T-helper 1 cell treated with Interleukin-12 subunit alpha and Interleukin-12 subunit beta and Interleukin-4 antibody, amounts not matched to agents 30 μg/mL and 1 μg/mL, for 36 hours (primary cell): ENCODE results near the gene CDC6.

ENCODE experiments used
- H3K27ac Mint-ChIP-seq: one replicate; pipeline ENCODE4 v1.8.0; 2021; ENCODE audit warnings: mild to moderate bottlenecking, mixed read lengths
- H3K27me3 Mint-ChIP-seq: one replicate; pipeline ENCODE4 v1.8.0; 2021; ENCODE audit warnings: low read depth, mixed read lengths
- H3K36me3 Mint-ChIP-seq: one replicate; pipeline ENCODE4 v1.8.0; 2021; ENCODE audit warnings: low read depth, mixed read lengths
- H3K4me1 Mint-ChIP-seq: one replicate; pipeline ENCODE4 v1.8.0; 2021; ENCODE audit warnings: low read depth, mixed read lengths
- H3K4me3 Mint-ChIP-seq: one replicate; pipeline ENCODE4 v1.8.0; 2021; ENCODE audit warnings: mild to moderate bottlenecking, moderate library complexity, mixed read lengths
- H3K9me3 Mint-ChIP-seq: one replicate; pipeline ENCODE4 v1.8.0; 2021; ENCODE audit warnings: mixed read lengths

CDC6 gene

DNA sequence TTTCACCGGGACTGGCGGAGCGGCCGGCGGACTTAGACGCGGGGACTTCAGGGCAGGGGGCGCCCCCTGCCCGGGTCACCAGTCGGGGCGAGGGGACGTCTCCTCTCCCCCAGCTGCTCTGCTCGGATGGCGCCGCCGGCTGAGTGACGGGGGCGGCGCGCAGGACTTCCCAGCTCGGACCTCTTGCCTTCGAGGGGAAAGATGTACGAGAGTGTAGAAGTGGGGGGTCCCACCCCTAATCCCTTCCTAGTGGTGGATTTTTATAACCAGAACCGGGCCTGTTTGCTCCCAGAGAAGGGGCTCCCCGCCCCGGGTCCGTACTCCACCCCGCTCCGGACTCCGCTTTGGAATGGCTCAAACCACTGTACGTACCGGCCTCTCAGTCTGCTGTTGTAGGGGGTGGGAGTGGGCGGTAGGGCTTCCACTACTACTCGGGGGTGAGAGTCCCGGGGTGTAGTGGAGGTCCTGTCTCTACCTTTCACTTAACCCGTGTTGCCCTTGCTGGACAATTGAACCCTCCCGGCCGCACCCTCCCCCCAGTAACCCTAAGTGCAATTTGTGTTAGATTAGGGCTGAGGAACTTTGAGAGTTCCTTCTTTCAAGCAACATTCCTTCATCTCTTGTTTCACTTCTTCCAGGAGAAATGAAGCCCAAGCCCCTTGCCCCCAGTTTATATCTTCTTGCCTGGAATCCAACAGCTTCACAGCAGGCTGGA, 55.0 kb downstream of the CDC6 start:
- peaks cover 40% of the 10 kb centered on the region for H3K4me1 Mint-ChIP-seq
- H3K27me3 Mint-ChIP-seq = peaks cover 8% of the 10 kb centered on the region
- H3K36me3 Mint-ChIP-seq = peaks cover 16% of the 10 kb centered on the region
- H3K4me3 Mint-ChIP-seq = peak overlapping the region; percentile 51
- no peak overlapping the region for H3K27ac Mint-ChIP-seq
- no peaks in the 10 kb centered on the region for H3K9me3 Mint-ChIP-seq

DNA sequence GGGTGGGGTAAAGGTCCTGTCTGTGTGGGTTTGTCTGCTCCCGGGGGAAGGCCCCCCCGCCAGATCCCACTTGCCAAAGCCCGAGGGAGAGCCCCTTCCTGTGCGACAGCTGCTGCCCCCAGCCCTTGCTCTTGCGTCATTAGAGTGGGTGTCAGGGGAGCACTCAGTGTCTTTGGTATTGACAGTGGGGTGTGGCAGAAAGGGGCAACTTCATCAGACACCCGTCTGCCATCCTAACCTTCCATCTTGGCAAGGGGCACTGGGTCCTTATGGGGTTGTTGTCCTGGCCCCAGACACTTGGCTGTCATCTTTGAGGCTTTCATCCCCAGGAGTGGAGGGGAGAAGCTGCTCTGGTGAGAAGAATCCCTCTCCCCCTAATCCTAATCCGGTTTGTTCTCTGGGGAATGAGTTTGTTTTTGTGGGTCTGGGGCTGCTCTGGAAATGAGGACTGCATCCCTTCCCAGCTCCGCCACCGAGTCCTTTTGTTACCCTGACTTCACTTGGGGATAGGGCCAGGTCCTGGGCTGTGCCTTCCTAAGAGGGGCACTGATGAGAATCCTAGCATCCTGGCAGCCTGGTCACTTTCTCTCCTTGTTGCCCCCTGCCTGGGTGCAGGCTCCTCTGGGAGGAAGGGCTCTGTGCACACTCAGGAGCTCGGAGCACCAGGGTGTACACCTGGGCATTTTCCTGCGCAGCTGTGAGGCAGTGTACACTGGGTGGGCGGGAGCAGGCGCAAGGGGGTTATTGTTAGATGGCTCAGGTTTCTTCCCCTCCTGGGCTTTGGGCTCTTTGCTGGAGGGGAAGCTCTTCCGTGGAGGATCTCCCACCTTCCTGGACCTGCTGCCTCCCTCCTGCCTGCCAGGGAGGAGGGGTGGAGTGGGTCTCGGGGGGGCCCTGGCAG, 55.8 kb downstream of the CDC6 start:
- H3K9me3 Mint-ChIP-seq = no peaks in the 10 kb centered on the region
- no peak overlapping the region for H3K27ac Mint-ChIP-seq
- peak overlapping the region; percentile 51 for H3K4me3 Mint-ChIP-seq
- H3K4me1 Mint-ChIP-seq = peaks cover 33% of the 10 kb centered on the region
- H3K27me3 Mint-ChIP-seq = peaks cover 8% of the 10 kb centered on the region
- H3K36me3 Mint-ChIP-seq = peaks cover 14% of the 10 kb centered on the region

DNA sequence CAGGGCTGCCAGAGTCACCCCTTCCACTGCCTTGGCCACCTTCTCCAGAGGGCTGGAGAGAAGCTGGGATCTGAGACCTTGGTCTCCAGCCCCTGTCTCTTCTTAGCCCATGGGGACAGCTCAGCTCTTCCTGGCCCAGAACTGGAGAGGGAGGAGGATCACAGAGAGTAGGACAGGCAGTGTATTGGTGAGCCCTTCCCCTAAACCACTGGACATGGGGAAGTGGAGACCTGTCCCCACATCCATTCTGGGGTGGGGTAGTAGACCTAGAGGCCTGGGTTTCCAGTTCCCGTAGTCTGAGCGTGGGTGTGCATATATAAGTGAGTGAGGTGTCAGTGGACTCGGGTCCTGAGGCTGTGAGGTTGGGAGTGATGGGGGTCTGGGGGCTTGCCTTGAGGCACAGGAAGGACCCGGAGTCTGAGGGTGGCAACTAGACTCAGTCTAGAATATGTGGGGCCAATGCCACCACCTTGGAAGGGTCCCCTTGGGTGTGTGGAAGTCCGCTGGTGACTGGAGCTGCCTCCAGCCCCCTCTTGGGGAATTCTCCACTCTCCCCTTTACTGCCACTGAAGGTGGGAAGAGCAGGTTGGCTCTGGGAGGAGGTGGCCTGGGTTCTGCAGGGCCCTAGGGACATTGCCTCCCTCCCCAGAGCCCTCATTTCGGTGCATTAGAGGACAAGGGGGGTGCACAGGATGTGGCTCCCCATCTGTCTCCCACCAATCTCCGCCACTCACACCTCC, 56.9 kb downstream of the CDC6 start:
- Mint-ChIP-seq H3K4me3 (peak overlapping the region; percentile 25), H3K9me3 (no peaks in the 10 kb centered on the region), H3K27ac (no peak overlapping the region), H3K4me1 (peaks cover 28% of the 10 kb centered on the region), H3K36me3 (peaks cover 15% of the 10 kb centered on the region), H3K27me3 (peaks cover 8% of the 10 kb centered on the region)

DNA sequence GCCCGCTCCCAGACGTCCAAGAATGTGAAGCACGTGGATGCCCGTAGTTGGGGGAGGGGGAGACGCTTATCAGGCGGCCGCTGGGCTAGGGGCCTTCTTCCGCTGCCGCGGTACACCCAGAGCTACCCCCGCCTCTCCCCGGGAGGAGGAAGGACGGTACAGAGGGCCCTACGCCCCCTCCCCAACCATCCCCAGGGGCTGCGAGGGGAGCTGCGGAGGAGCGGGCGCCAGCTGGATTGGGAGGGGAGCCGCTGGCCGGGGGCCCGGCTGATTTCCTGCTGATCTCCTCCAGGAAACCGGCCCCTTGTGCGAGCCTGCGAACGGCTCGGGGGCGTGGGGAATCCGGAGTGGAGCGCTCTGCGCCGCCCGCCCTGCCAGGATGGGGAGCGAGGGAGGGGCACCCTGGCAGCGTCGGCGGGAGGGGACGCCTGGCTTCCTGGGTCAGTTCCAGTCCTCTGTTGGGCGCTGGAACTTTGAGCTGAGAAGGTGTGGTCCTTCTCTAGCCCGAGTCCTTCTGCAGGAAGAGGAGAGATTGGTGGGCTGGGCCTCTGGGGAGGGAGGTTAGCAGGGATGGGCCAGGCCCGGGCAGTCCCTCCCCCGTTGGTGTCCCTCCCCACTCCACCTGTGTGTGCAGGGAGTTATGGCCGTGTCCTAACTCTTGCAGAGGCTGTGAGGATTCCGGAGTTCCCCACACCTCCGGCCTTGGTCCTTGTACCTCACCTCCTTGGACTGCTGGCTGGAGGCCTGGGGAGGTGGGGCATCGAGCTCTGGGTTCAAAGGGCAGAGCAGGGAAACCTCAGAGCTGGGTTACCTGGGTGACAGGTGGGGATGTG, 57.7 kb downstream of the CDC6 start:
- H3K4me3 Mint-ChIP-seq = peak overlapping the region; percentile 25
- peaks cover 22% of the 10 kb centered on the region for H3K4me1 Mint-ChIP-seq
- no peaks in the 10 kb centered on the region for H3K9me3 Mint-ChIP-seq
- H3K27me3 Mint-ChIP-seq = peaks cover 8% of the 10 kb centered on the region
- H3K27ac Mint-ChIP-seq = no peak overlapping the region
- peaks cover 13% of the 10 kb centered on the region for H3K36me3 Mint-ChIP-seq

DNA sequence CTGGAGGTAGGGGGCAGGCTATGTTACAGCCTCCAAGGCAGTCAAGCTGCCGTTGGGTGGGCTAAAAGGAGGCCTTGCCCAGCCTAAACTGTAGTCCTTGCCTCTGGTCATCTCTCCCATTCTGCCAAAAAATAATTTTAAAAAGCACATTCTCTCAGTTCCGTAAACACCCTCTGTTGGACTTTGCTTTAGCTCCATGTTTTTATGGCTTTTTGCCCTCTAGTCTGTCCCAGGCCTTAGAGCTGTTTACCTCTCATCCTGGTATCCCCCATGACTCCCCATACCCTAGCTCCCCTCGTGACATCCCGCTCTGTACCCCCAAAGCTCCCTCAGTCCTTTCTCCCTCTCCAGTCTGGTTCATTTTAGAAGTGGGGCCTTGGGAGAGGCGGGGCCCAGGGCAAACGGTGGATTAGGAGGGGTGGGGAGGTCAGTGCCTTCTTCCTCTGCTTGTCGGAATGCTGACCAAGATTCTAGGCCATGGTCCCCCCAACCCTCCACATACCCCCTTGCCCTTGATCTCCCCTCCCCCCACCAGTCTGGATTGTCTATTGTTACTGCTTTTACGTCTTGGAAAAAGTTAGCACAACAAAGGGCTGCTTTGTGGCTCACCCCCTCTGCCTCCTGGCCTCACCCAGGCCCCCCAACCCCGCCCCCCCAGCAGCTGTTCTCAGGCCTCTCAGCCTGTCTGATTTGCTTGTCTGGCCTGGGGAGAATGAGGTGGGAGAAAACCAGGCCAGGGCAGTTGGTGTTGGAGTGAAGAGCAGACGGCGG, 58.5 kb downstream of the CDC6 start:
- Mint-ChIP-seq H3K9me3 (no peaks in the 10 kb centered on the region), H3K27me3 (peaks cover 8% of the 10 kb centered on the region), H3K36me3 (peaks cover 8% of the 10 kb centered on the region), H3K4me3 (peak overlapping the region; percentile 21), H3K27ac (no peak overlapping the region), H3K4me1 (peaks cover 15% of the 10 kb centered on the region)

DNA sequence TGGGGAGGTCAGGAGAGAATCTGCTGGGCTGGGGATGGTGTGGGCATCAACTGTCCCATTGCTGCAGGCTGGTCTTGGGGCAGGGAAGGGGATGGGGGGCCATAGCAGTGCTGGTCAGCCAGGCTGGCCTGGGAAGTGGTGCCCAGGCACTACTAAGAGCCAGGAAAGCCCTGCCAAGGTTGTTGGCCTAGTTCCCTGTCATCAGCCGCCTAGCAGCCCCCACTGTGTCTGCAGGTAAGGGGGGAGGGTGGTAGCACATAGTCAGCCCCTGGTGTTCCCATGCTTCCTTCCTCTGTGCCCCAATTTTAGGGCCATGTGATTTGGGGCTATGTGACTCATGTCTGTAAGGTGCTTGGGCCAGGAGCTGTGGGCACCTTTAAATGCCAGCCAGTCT, 59.1 kb downstream of the CDC6 start:
- peaks cover 15% of the 10 kb centered on the region for H3K4me1 Mint-ChIP-seq

DNA sequence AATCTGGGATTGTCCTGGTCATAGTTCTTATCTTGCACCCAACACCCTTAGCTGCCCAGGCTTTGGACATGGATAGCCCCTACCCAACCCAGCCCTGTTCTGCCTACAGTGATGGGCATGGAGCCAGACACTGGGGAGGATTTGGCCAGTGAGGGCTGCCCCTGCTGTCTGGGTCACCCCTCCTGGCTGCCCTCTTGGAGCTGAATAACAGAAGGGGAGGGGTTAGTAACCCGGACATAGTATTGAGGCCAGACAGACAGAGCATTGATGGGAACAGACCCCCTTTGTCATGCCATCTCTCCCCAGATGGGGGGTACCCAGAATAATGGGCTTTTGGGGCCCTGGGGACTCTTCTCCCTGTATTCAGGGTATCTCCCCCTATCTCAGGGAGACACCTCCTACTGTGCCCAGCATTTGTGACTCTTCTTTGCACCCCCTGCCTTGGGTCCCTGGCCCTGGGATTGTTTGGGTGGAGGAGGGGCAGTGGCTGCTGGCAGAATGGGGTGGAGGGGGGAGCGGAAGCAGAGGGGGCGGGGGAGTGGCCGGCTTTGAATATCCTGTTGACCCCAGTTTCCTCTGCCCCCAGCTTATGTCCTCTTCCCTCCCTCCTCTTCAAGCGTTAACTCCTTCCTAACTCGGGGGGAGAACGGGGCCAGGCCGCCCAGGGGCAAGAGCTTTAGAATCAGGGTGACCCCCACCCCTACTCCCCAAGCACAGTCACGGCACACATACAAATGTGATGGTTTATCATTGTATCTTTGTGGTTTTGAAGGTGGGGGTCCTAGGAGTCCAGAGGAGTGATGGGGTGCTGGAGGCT, 59.8 kb downstream of the CDC6 start:
- Mint-ChIP-seq H3K4me3 (no peak overlapping the region), H3K36me3 (peaks cover 14% of the 10 kb centered on the region), H3K27ac (no peak overlapping the region), H3K4me1 (peaks cover 18% of the 10 kb centered on the region), H3K9me3 (no peaks in the 10 kb centered on the region), H3K27me3 (peaks cover 8% of the 10 kb centered on the region)

More for the DNA sequence above, 59.1 kb downstream of the CDC6 start:
- Mint-ChIP-seq H3K4me3 (no peak overlapping the region), H3K27ac (peak overlapping the region; percentile 34), H3K9me3 (no peaks in the 10 kb centered on the region), H3K36me3 (peaks cover 8% of the 10 kb centered on the region), H3K27me3 (peaks cover 8% of the 10 kb centered on the region)

DNA sequence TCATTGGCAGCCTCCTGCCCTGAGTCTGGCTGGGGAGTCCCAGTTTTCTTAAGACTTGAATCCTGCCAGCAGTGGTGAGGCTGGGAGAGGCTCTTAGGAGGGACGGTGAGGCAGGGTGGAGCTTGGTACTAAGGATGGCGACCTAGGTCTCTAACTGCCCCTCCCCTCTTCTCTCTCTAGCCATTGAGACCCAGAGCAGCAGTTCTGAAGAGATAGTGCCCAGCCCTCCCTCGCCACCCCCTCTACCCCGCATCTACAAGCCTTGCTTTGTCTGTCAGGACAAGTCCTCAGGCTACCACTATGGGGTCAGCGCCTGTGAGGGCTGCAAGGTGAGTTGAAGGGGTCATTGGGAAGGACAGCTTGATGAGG, 60.4 kb downstream of the CDC6 start:
- H3K4me1 Mint-ChIP-seq = peaks cover 20% of the 10 kb centered on the region
- H3K27ac Mint-ChIP-seq = no peak overlapping the region
- peaks cover 3% of the 10 kb centered on the region for H3K27me3 Mint-ChIP-seq
- peaks cover 18% of the 10 kb centered on the region for H3K36me3 Mint-ChIP-seq
- no peaks in the 10 kb centered on the region for H3K9me3 Mint-ChIP-seq
- H3K4me3 Mint-ChIP-seq = no peak overlapping the region

DNA sequence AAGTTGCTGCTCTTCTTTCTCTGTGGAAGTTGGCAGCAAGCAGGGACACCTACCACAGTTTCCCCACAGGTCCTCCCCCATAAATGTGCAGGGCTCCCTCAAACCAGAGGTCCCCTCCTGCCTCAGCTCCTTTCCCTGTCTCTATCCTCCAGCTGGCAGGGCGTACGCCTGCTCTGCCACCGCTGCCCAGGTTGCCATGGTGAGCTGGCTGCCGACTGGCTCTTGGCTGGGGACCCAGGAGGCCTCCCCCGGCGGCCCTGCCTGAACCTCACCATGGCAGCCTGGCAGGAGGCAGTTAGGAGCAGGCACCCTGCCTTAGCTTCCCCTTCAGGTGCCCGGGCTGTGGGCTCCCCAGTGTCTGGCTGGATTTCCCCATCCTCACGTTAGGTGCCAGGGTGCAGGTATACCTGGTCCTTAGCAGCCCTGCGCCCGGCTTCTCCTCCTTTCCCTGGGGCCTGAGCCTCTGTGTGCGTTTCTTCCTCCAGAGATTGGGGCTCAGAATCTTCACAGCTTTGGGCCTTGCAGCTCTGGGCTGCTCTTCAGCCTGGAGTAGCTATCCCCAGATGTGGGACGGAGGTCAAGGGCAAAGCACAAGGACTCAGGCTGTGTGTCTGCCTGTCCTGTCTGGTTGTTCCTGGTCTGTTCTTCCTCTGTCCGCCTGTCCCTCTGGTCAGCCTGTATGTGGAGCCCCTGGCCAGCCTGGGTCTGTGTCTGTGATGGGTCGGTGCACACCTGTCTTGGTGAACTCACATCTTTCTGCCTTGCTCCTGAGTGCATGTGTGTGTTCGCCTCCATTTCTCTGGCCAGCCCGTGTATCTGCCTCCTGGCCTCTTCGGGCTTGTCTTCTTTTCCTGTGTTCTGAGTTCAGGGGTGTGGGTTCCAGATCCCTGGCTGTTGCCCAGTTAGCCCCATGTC, 61.1 kb downstream of the CDC6 start:
- Mint-ChIP-seq H3K4me1 (peaks cover 18% of the 10 kb centered on the region), H3K9me3 (no peaks in the 10 kb centered on the region), H3K27me3 (no peaks in the 10 kb centered on the region), H3K4me3 (no peak overlapping the region), H3K36me3 (peaks cover 18% of the 10 kb centered on the region), H3K27ac (no peak overlapping the region)

DNA sequence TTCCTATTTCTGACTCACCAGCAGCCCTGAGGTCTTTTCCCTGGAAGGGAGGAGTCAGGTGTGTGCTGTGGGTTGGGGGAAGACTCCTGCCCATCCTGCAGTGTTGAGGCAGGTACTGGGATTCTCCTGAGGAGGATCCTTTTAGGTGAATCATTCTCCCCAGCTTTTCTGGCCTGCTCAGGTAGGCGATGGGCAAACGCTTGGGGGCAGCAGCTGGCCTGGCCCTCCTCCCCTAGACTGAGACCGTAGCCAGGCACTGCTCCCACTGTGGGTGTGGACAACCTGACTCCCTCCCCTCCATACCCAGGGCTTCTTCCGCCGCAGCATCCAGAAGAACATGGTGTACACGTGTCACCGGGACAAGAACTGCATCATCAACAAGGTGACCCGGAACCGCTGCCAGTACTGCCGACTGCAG, 61.8 kb downstream of the CDC6 start:
- Mint-ChIP-seq H3K36me3 (peaks cover 20% of the 10 kb centered on the region), H3K4me3 (no peak overlapping the region), H3K27me3 (no peaks in the 10 kb centered on the region), H3K4me1 (peaks cover 14% of the 10 kb centered on the region), H3K27ac (no peak overlapping the region), H3K9me3 (no peaks in the 10 kb centered on the region)

DNA sequence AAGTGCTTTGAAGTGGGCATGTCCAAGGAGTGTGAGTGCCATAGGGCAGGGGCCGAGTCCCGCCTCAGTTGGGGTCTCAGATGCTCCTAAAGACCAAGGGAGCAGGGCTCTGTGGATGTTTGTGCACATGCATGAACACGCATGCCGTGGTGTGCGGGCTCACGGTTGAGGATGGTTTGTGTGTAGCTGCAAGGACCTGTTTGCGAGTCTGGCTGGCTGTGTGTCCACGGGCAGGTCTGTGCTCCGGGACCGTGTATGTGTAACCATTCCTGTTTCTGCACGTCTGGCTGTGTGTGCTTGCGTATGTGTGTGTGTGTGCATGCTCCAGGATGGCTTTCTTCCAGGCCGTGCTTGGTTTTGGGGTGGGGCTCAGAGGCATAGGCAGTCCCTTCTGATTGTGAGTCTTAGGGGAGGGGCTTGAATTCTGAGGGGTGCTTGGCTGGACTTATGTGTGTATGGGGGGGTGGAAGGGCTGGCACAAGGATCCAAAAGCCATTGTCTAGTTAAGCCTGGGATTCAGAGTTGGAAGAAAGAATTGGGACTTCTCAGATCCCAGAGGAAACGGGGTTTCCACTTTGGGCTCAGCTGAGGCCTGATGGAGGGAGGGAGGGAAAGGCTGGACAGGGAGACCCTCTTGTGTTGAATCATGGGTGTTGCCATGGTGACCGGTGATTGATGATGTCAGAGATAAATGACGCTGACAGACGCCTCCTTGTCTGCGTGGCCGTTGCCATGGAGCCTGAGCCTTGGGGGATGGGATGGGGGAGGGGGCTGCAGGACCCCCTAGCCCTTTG, 62.4 kb downstream of the CDC6 start:
- Mint-ChIP-seq H3K4me3 (no peak overlapping the region), H3K4me1 (peaks cover 9% of the 10 kb centered on the region), H3K27me3 (no peaks in the 10 kb centered on the region), H3K27ac (no peak overlapping the region), H3K9me3 (no peaks in the 10 kb centered on the region), H3K36me3 (peaks cover 20% of the 10 kb centered on the region)
